ENCODE measurements around the gene RAC2.

Gene RAC2

DNA sequence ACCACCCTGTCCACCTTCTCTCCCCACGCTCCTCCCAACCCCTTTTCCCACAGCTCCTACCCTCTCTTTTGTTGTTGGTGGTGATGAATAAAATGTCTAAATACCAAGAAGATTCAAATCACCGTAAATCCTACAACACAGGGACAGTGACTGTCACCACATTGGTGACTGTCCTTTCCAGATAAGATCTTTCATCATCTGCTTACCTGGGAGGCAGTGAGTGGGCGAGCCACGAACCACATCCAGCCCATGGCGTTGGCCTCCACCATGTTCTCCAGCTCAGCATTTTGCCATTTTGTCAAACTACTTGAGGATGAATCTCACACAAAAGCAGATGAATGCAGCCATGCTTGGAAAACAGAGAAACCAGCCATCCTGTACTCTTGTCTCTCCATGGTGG, 31.6 kb upstream of the RAC2 start:
- no peak for DNase-seq (ENCODE audit: low read depth, low spot score)

DNA sequence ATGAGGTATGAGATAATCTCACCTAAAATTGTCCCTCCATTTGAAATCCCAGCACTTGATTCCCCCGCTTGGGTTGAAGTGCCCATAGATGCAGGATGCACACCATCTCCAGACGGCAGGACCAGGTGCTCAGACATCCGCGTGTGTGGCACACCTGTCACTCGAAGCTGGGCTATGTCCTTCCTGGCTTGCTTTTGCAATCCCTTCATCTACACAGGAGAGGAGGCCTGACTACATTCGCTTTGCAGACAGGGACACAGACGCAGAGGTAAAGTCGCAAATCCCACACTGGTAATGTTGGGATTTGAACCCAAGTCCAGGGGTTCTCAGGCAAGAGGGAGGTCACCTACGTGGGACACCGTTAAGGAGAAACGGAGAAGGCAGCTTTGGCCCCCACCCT, 31.1 kb upstream of the RAC2 start:
- DNase-seq (ENCODE audit: low read depth, low spot score) = no peak

DNA sequence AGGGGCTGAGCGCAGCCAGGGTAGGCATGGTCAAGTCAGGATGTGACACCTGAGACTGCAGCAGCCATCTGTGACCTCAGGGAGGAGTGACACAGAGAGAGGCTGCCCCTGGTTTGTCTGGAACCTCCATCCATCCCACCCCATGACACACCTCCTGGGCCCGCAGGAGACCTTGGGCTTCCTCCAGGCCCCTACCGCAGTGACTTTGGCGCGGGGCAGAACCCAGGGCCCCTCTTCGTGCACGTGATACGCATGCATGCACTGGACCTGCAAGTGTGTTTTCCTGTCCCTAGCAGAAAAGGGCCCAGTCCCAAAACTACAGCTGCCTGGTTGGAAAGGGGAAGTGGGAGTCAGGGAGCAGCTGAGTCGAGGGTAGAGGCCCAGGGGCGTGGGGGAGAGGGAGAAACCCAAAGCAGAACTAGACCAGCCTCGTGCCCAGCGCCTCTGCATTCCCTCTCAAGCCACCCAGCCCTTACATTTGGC, 30.4 kb upstream of the RAC2 start:
- no peak for DNase-seq (ENCODE audit: low read depth, low spot score)

DNA sequence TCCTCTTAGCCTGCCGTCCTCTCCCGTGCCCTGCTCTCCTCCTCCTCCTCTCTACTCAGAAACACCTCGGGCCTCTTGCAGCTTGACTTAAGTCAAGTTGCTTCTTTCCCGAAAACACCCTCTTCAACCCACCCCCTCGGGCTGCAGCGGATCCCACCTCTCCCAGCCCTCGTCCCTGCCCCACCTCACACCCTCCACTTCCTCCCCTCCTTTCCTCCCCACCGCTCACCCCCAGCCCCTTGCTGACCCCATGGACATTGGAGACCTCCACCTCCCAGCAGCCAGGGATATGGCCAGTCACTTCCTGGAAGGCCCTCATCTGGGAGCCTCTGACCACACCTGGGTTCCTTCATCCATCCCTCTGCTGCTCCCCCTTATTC, 29.8 kb upstream of the RAC2 start:
- DNase-seq (ENCODE audit: low read depth, low spot score) = no peak

DNA sequence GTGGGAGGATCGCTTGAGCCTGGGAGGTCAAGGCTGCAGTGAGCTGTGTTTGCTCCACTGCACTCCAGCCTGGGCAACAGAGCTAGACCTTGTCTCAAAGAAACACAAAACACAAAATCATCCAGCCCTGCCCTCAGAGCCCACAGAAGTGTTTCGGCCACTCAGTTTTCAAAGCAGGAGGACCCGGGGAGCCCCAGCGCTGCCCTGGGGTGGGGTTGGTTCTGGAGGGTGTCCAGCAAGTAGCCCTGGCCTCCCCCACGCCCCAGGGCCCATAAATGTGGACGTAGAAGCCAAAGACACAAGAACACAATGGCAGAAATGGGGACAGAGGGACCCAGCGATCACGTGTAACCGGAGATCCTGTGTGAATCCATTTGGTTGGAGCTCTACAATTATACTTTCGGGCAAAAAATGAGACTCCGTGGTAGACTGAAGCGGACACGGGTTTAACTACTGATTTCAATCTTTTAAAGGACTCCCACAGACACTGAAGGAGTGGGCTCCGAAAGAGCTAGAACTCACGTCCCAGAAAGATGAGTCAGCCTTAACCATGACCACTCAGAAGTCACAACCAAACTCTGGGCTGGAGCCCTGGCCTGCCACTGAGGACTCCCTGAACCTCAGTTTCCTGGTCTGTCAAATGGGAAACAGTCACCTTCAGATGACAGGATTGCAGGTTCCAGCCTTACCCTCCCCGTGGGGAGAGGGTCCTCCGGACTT, 29.2 kb upstream of the RAC2 start:
- no peak for DNase-seq (ENCODE audit: low read depth, low spot score)

DNA sequence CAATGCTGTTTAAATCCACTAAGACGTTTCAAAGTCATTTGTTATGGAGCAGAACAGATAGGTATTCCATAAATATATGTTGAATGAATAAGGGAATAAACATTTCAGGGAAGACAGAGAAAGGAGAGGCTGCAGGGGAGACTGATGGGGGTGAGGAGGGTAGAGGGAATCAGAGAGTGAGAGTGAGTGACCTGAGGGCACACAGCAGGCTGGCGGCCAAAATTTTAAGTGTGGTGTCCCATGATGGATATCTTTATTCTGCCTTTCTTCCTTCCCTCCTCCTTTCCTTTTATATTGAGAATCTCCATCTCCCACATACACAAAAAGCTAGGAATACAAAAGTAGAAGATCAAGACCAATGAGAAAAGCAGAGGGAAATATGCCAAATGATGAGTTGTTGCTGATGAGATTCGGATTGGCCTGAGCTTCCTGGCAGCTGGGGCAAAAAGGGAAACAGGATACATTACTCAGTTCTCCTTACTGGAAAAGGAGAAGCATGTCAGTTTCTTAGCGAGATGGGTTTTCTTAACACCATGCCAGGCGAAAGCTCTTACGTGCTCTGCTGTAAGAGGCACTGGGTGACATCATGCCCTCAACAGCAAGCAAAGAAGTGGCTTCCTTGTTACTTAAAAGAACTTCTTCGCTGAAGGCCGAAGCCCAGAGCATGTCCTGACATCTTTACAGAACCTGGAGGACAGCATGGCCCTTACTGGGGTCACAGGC, 27.0 kb upstream of the RAC2 start:
- no peak for DNase-seq (ENCODE audit: low read depth, low spot score)

DNA sequence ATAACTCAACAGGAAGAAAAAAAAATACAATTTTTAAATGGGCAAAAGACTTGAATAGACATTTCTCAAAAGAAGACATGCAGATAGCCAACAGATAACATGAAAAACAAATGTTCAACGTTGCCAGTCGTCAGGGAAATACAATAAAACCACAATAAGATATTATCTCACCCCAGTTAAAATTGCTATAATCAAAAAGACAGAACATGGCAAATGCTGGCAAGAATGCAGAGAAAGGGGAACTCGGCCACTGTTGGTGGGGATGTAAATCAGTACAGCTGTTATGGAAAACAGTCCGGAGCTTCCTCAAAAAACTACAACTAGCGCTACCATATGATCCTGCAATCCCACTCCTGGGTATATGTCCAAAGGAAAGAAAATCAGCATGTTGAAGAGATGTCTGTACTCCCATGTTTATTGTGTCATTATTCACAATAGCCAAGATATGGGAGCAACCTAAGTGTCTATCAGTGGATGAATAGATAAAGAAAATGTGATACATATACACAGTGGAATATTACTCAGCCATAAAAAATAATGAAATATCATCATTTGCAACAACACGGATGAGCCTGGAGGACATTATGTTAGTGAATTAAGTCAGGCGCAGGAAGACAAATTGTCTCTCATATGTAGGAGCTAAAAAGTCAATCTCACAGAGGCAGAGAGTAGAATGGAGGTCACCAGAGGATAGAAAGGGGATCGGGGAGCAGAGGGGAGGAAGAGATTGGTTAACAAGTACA, 26.0 kb upstream of the RAC2 start:
- DNase-seq (ENCODE audit: low read depth, low spot score) = no peak

DNA sequence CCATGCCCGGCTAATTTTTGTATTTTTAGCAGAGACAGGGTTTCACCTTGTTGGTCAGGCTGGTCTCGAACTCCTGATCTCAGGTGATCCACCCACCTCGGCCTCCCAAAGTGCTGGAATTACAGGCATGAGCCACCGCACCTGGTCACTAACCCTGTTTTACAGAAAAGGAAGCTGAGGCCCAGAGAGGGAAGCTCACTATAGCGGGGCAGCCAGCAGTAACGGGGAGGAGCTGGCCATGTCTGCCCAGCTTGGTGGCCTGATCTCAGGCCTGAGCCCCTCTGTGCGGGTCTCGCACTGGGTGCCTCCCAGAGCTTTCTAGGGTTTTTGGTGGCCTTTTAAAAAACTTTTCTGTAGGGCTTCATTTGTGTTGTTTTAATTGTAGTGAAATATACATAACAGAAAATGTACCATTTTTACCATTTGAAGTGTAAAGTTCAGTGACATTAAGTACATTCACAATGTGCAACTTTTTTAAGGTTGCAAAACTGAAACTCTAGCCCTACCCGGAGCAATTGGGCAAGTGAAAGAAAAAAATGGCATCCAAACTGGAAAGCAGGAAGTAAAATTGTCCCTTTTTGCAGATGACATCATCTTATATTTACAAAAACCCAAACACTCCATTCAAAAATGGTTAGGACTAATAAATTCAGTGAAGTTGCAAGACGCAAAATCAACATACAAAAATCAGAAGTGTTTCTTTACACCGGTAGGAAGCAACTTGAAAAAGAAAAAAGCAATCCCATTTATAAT, 23.8 kb upstream of the RAC2 start:
- DNase-seq (ENCODE audit: low read depth, low spot score) = no peak

DNA sequence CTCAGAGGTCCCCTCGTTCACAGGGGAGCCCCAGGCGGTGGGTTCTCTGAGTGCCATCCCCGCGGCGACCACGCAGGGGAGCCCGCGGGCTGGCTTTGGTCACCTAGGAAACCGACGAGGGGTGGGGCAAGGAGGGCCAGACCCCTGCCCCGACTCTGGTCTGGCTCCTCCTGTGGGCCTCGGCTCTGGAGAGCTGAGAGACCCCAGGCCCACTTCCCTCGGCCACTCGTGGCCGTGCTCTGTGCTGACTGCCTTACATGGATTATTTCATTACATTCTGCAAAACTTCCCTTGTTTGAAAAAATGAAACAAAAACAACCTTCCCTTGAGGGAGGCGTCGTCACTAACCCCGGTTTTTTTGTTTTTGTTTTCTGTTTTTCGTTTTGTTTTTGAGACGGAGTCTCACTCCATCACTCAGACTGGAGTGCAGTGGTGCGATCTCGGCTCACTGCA, 23.1 kb upstream of the RAC2 start:
- peak; percentile 82 for DNase-seq (ENCODE audit: low read depth, low spot score)

DNA sequence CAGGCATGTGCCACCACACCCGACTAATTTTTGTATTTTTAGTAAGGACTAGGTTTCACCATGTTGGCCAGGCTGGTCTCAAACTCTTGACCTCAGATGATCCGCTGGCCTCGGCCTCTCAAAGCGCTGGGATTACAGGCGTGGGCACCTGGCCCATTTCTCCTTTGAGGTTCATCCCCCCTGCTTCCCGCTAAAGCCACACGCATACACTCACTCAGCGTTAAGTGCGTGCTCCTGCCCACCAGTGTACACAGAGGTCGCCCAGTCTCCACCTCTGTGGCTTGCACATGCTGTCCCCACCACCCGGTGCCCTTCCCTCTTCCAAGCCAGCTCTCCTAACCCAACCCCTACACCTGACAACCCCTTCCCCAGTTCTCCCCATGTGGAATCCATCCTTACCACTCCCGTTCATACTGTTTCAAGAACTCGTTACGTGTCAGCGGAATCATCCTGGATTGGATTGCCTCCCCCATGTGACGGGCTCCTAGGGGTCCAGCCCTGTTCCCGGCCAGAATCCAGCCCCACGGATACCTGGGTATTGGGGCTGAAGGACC, 22.6 kb upstream of the RAC2 start:
- no peak for DNase-seq (ENCODE audit: low read depth, low spot score)

DNA sequence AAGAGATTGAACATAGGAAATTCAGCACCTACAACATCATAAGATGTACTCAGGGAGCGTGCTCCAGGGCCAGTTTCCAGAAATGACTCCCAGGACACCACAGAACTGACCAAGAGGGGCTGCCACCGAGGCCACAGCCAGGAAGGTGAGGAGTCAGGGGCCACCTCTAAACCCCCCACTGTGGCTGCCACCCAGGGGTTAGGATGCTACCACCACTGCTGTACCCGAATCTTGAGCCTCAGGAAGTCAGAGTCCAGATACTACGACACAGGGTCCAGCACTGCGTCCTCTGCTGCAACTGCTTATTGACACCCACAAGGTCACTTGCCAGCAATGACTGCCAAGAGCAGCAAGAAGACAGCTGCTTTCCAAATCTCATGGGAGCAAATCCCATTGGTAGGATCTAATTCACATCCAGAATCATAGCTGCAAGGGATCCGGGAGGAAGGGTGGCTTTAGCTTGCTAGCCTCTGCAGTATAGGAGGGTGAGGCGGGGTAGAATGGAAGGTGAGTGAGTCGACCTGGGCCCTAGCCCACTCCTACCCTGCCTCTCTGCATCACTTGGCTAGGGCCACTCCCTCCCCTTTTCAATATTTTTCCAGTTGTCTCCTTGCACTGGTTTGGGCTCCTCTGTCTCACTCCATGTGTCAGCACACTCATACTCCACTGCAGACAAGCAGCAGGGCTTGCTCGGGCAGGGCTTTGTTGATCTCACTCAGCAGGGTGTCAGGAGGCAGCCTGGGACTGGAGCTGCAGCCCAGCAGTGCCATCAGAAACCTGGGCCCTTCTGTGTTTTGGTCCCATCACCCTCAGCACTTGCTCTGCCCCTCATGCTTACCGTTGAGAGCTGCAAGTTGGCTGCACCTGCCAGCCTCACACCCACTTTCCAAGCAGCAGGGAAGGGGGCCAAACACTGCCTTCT, 20.2 kb upstream of the RAC2 start:
- DNase-seq (ENCODE audit: low read depth, low spot score) = no peak

DNA sequence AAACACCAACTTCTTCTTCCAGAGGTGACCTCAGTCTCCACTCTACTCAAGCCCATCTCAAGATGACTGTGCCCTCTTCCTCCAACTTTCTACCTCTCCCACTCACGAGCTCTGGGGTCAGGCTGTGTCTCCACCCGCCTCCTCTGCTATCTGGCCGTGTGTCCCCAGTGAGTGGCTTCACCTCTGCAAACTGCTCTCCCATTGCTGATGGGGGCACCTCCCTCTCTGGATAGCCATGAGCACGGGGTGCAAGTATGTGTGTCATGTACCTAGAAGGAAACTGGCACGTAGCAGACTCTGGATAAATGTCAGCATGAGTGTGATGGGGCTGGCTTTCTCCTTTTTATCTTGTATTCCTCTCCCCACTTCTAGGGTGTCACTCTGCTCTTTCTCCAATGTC, 18.3 kb upstream of the RAC2 start:
- DNase-seq (ENCODE audit: low read depth, low spot score) = no peak

DNA sequence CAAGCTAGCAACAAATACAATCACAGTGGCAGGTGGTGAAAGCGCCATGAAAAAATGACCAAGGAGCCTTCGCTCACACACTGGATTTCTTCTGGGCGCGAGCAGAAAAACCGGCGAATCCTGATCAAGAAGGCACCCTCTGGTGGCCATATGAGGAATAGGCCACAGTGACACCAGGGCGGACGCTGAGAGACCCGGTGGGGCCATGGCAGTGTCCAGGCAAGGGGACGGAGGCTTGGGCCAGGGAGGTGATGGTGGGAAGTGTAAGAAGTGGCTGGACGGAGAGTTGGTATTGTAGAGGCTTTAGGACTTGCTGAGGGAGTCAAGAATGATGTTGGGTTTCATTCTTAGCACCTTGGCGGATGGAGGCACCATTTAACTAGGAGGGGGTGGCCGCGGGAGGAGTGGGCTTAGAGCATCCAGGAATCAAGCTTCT, 16.9 kb upstream of the RAC2 start:
- peak; percentile 77 for DNase-seq (ENCODE audit: low read depth, low spot score)

DNA sequence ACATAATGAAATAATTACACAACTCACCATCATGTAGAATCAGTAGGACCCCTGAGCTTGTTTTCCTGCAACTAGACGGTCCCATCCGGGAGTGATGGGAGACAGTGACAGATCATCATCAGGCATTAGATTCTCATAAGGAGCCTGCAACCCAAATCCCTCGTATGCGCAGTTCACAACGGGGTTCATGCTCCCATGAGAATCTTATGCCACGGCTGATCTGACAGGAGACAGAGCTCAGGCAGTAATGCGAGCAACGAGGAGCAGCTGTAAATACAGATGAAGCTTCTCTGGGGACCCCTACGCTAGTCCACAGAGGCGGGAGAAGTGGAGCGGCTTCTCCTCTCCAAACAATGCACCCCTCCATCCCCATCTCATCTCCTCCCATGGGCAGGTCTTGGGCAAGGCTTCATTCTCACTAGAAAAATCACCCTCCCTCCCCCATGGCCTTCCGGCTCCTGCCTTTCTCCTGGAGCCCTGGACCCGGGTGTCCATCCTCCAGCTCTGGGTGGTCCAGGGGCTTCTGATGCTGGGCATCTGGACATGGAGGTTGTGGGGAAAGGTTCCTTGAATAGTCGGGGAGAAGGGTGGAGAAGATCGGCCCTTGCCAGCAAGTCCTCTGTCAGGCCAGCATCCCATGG, 16.2 kb upstream of the RAC2 start:
- no peak for DNase-seq (ENCODE audit: low read depth, low spot score)

DNA sequence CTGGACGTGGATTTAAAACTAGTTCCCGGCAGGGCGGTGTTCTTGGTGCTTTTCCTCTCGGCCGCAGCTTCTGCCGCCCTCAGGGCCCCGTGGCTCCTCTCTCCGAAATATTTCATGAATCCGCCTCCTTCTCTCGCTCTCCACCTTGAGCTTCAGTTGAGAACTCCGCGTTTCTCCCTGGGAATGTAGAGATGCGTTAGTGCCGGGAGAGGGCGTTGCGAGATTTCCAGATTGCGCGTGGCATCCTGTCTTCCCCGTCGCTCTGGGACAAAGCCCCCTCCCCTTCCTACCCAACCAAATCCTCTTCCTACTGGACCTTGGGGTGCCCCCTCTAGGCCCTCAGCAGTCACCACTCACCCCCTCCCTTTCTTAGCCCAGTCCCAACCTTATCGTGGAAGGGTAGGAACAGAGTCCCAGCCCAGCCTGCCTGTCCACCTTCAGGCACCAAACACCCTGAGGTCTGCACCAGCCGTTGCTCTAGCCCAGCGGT, 15.5 kb upstream of the RAC2 start:
- peak; percentile 53 for DNase-seq (ENCODE audit: low read depth, low spot score)

DNA sequence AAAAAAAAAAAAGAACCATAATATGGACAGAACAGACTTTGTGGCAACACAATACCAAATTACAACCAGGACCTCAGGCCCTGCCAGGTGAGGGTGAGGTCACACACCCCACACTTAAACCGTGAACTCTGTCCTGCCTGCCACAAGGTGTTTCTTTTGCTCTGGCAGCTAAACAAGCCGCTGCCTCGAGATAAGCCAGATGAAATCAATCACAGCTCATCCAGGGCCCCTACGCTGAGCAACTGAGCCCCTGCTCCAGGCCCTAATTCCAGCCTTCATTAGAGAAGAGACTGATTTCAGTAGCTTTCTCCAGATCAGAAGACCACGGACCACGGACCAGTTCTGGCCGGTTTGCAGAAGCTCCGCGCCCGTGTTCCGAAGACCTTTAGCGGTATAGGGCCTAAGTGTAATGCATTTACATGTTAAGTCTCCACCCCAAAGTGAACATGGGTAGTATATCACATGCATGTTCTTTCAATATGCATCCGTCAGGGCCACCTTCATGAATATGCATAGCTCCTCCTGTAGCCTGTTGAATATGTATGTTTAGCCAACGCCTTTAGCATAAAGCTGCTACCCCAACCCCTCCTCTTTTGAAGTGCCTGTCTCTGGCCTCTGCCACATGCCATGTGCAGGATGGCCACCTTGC, 14.8 kb upstream of the RAC2 start:
- no peak for DNase-seq (ENCODE audit: low read depth, low spot score)

DNA sequence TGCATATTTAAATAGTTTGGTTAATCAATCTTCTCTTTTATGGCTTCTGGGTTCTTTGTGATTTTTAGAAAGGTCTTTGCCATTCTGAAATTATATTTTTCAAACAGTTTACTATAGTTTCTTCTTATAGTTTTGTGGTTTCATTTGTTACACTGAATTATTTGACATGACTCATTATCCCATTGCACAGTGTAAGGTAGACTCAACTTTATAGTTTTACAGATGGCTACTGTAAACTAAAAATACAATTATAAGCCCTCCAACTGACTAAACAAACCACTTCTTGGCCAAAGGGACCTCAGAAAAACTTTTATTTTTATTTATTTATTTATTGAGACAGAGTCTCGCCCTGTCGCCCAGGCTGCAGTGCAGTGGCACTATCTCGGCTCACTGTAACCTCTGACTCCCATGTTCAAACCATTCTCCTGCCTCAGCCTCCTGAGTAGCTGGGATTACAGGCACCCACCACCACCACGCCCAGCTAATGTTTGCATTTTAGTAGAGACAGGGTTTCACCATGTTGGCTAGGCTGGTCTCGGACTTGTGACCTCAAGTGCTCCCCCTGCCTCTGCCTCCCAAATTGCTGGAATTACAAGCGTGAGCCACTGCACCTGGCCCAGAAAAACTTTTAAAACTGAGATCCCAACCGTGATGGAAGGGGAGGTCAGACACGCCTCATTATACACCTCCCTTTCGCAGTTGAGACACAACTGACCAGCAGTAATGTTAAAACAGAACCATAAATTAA, 14.1 kb upstream of the RAC2 start:
- no peak for DNase-seq (ENCODE audit: low read depth, low spot score)

DNA sequence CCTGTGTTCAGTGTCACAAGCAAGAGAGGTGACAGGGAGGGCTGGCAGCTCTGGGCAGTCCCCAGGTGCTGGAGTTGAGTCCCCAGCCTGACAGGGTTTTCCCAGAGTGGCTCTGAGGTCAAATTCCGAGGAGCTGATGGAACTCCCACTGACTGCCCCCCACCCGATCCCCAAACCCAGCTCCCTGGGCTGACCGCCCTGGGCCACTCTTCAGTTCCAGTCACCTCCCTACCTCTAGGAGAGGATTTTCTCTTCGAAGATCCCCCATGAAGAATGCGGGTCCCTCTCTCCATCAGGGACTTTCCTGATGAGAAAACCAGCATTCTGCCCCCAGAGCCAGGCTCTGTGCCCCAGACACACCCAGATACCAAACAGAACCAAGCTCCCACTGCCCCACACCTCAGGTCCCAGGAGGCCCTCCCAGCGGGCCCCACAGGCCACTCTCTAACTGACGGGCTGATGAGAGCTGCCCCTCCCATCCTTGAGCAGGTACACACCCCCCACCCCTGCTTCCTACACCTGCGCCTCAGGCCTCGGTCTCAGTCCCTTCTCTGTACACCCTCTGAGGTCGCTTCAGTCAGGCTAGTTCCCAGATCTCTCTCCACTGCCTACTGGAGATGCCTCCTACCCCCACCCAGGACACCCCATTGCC, 12.1 kb upstream of the RAC2 start:
- no peak for DNase-seq (ENCODE audit: low read depth, low spot score)

All from ELF-1 (cell line).